ENCODE measurements around the gene FADD.
A peak's percentile ranks its signal among the peaks of the same experiment; 100 is the strongest.

The FADD gene

DNA sequence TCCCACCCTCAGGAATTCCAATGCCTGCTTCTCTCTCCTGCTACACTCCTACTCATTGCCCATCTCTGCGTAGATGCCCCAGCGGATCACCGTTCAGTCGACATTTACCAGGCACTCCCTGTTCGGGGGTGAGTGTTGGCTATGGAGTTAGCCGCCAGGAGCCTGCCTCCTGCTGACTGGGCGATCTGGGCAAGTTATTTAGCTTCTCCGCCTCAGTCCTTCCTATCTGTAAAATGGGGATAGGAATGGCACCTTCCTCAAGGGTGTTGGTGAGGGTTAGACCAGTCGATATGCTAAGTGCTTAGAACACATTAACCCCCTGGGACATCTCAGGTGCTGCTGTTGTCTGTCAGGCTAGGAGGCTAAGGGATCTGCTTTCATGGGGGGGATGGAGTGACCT is 30.9 kb downstream of the FADD start:
- no peak for DNase-seq (ENCODE audit: low spot score)

DNA sequence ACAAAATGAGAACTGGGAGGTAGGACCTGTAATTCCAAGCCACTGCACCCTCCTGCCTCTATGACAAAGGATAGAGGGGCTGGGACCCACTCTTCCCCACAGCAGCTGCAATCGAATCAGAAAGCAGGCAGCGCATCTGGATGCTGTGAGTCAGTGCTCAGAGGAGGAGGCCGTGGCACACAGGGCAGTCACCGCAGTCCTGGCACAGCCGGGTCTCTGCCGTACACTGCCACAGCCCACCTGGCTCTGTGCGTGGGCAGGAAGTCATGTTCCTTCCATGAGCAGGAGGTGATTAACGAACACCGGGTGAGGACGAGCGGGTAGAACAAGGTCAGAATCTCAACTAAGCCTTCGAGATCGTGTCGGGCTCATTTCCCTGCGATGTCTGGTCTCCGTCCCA is 37.2 kb downstream of the FADD start:
- no peak for DNase-seq (ENCODE audit: low spot score)

DNA sequence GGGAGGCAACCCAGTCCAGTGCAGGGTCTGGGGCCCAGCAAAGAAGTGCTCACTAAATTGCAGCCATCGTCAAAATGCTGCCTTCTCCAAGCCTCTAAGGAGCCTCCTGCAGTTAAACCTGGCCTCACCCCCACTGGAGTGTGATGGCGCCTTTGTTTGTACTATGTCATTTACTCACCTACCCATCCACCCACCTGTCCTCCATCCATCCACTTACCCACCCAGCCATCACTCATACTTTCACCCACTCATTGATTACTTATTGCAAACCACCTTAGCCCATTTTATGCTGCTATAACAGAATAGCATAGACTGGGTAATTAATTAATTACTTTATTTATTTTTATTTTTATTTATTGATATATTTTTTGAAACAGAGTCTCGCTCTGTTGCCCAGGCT is 38.6 kb downstream of the FADD start:
- no peak for DNase-seq (ENCODE audit: low spot score)

DNA sequence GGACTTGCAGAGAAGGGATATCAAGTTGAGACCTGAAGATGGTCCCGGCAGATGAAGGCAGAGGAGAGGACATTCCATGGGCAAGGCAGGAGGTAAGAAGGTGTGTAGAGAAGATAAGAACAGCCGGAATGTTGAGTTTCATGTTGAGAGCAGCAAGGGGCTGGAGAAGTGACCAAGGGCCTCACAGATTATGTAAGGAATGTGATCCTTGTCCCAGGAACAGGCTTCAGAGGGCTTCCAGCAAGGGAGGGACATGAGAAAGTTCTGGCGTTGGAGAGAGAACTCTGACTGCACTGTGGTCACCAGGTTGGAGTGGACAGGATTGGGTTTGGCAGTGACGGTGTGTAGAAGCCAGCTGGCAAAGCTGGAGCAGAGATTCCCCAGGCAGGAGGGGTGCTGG is 39.8 kb downstream of the FADD start:
- no peak for DNase-seq (ENCODE audit: low spot score)

DNA sequence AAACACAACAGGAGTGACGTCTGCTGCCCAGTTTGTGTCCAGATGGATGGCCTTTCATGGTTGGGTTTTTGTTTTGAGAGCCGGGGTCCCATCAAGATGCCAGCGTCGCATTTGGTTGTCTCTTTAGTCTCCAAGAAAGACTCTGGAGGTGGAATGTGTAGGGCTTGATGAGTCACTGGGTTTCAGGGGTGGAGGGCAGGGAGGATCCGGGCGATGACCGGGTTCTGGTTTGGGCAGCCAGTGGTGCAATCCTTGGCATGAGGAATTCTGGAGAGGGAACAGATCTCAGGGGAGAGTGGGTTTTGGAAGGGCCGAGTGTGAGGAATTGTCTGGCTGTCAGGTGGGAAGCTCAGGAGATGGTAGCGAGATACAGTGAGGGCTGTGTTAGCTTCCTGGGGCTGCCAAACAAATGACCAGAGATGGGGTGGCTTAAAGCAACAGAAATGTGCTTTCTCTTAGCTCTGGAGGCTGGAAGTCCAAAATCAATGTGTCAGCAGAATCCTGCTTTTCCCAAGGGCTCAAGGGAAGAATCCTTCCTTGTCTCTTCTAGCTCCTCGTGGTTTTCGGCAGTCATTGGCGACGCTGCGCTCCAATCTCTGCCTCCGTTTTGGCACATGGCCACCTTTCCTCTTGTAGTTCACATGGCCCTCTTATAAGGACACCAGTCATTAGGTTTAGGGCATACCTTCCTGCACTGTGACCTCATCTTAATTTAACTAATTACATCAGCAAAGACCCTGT is 41.0 kb downstream of the FADD start:
- DNase-seq (ENCODE audit: low spot score): peak; percentile 68

DNA sequence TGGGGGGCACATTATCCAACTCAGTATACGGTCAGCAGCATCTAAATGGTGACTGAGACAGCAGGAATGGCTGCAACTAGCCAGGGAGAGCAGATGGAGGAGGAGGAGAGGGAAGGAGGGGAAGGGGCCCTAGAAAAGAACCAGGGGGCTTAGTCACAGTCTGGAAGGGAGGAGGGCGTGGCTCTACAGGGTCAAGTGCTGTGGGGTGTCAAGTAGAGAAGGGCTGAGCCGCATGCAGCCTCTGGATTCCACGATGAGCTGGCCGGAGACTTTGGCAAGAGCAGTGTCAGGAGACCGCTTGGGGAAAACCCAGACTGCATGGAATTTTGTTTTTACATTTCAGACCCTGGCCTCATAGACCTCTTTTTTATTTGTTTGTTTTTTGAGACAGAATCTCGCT is 41.6 kb downstream of the FADD start:
- peak; percentile 78 for DNase-seq (ENCODE audit: low spot score)

DNA sequence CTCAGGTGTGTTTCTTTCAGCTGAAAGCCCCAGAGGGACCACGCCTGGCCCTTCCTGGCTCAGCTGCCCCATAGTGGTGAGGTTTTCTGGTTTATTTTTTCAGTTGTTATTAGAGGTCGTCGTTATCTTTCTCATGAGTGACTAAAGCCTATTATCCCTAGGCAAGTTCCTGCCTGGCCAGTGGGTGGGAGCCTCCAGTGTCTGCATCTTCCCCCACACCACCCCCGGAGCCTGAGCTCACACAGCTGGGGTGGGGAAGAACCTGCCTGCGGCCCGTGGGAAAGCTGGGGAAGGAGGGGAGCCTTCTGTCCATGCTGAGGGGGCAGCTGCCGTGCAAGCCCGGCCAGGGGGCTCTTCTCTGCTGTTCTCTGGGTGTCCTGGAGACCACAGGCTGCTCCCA is 43.1 kb downstream of the FADD start:
- no peak for DNase-seq (ENCODE audit: low spot score)

DNA sequence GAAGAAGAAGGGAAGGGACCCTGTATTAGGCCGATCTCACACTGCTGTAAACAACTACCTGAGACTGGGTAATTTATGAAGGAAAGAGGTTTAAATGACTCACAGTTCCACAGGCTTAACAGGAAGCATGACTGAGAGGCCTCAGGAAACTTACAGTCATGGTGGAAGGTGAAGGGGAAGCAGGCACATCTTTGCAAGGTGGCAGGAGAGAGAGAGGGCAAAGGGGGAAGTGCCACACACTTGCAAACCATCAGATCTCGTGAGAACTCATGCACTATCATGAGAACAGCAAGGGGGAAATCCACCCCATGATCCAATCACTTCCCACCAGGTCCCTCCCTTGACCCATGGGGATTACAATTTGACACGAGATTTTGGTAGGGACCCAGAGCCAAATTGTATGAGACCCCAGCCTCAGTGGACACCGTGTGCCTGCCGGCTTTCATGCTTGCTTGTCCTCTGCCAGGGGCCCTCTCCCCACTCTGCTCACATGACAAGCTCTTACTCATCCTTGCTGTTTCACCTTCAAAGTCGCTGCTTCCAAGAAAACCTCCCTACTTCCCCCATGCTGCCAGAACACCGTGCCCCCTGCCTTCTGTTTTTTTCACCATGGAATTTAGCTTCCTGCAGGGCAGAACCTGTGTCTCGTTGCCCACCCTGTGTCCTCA is 44.1 kb downstream of the FADD start:
- no peak for DNase-seq (ENCODE audit: low spot score)

DNA sequence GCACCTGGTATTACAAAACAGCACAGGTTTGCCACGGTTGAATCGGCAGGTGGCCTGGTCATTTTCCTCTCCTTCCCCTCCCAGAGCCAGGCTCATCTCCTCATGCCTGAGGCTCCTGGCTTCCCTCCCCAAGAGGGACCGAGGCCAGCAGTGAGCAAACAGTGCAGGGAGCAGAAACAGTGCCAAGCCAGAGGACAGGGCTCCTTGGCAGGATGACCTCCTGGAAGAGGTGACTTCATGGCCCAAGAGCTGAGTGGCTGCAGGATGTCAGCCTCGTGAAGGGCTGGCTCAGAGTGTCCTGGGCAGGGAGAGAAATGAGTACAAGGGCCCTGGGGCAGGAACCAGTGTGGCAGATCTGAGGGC is 44.6 kb downstream of the FADD start:
- DNase-seq (ENCODE audit: low spot score): peak; percentile 24

DNA sequence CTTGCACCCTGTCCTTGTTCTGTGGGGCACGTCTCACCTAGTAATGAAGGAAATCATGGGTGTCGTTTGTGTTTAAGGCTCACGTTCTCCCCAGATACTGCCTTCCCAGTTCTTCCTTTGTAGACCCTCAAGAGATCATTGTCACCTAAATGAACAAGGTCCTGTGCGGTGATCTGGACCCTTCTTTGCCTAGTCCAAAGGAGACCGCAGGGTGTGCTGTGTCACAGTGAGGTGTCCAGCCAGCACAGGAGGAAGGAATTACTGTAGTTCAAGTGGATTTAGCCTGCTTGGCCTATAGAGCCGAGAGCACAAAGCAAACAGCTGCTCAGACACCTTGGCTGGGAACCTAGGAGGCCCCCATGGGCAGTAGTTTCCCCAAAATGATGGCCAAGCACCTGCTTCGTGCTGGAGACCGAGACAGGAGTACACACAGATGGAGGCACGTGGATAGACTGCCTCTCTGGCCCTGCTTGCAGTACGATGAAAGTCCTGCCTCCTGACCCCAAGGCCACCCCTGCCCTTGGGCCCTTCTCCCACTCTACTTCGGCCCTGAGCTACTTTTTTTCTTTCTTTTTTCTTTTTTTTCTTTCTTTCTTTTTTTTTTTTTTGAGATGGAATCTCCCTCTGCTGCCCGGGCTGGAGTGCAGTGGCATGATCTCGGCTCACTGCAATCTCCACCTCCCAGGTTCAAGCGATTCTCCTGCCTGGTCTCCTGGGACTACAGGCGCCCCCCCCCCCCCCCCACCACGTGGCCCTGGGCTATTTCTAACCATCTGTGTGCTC is 48.0 kb downstream of the FADD start:
- DNase-seq (ENCODE audit: low spot score): no peak

DNA sequence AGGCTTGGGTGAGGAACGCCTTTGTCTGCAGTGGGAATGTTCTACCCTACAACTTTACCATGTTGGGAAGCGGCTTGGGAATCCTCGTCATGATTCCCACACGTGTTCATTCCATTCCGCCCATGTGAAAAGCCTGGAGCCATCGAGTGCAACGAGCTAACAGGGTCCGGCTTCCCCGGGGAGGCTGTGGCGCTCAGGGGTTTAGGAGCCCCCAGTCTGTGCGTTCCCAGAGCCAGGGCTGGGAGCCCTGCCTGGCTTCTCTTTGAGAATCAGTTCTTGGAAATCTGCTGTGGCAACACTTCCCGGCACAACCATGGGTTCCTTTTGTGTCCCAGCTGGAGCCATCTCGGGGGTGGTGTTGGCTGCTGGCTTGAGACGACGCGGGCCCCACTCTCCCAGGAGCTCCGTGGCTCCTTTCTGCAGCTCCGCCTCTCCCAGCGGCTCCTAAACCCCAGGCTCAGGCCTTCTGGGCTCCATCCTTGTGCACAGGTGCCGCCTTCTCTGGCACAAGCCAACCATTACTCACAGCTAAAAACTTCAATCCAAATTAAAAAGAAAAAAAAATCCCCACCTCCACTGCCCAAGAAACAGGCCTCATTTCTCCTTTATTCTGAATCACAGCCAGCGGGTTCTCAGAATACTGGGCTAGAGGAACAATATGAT is 48.7 kb downstream of the FADD start:
- peak; percentile 25 for DNase-seq (ENCODE audit: low spot score)

DNA sequence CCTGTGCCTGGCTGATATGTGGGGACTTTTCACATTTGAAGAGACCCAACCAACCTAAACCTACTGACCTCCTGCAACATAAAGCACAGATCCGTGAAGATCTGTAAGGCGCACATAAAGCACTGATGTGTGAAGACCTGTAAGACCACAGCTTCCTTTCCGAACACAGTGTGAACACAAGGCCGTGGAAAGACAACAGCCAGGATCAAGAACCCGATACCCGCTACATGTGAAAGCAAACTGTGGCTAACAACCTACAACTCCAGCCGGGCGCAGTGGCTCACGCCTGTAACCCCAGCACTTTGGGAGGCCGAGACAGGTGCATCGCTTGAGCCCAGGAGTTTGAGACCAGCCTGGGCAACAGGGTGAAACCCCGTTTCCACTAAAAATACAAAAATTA is 49.7 kb downstream of the FADD start:
- no peak for DNase-seq (ENCODE audit: low spot score)

DNA sequence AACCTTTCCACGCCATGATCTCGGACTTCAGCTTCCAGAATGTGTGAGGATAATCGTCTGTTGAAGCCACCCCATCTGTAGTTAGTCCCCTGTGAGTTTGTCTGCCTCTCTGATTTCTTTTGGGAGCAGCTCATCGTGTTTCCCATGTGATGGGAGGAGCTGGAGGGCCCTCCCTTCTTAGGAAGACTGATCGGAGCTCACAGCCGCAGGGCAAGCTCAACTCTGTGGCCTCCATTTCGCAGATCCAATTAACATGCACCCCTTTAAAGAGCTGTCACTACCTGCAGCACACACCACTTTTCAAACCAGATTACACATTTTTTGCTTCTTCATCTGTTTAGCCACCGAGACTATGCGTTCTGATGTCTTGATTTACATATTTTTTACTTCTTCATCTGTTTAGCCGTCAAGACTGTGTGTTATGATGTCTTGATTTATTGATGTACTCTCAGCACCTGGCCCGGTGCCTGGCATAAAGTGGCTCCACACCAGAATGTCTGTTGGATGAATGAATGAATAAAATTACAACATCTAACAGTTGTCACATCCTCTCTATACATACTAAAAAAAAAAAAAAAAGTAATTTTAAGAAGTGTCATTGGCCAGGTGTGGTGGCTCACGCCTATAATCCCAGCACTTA is 52.5 kb downstream of the FADD start:
- DNase-seq (ENCODE audit: low spot score): no peak

All from GM03348 (cell line).